NCI-H2196 treated with DMSO at 0.1 percent for 48 hours (cell line): Measurements from ENCODE around the gene AP5Z1.

ENCODE experiments used
- DNase-seq: peaks from one replicate; lab custom pipeline; 2025; ENCODE audit not compliant: unreplicated experiment; lab: John Stamatoyannopoulos, UW

Gene AP5Z1

GRCh38 chr7:4765776-4766490, 9.5 kb upstream of the AP5Z1 start:
- DNase-seq, result no peak

GRCh38 chr7:4766666-4767519, 8.5 kb upstream of the AP5Z1 start:
- no peak for DNase-seq

- DNase-seq, result no peak
These were observed 6.5 kb upstream of the AP5Z1 start for GRCh38 chr7:4768597-4769569.

GRCh38 chr7:4769761-4770160, 5.7 kb upstream of the AP5Z1 start:
- DNase-seq, result no peak

- DNase-seq, result no peak
These were observed 4.5 kb upstream of the AP5Z1 start for GRCh38 chr7:4770886-4771285.

GRCh38 chr7:4771737-4772136, 3.7 kb upstream of the AP5Z1 start:
- DNase-seq, result no peak

- no peak for DNase-seq
These were observed 3.1 kb upstream of the AP5Z1 start for GRCh38 chr7:4772306-4772705.

- no peak for DNase-seq
These were observed 1.4 kb upstream of the AP5Z1 start for GRCh38 chr7:4774007-4774406.

- no peak for DNase-seq
These were observed 669 bp upstream of the AP5Z1 start for GRCh38 chr7:4774658-4775249.

GRCh38 chr7:4775848-4776623, 613 bp downstream of the AP5Z1 start:
- no peak for DNase-seq

GRCh38 chr7:4779118-4779517, 3.7 kb downstream of the AP5Z1 start:
- no peak for DNase-seq

- no peak for DNase-seq
These were observed 6.1 kb downstream of the AP5Z1 start for GRCh38 chr7:4781366-4782069.

- no peak for DNase-seq
These were observed 7.2 kb downstream of the AP5Z1 start for GRCh38 chr7:4782333-4783291.

GRCh38 chr7:4783292-4783652, 7.8 kb downstream of the AP5Z1 start:
- no peak for DNase-seq

- no peak for DNase-seq
These were observed 8.4 kb downstream of the AP5Z1 start for GRCh38 chr7:4783762-4784351.

- no peak for DNase-seq
These were observed 9.4 kb downstream of the AP5Z1 start for GRCh38 chr7:4784799-4785198.

- no peak for DNase-seq
These were observed 9.9 kb downstream of the AP5Z1 start for GRCh38 chr7:4785371-4785770.

- DNase-seq, result no peak
These were observed 10.6 kb downstream of the AP5Z1 start for GRCh38 chr7:4786015-4786414.
